ENCODE measurements around the gene XPNPEP2.

DNA sequence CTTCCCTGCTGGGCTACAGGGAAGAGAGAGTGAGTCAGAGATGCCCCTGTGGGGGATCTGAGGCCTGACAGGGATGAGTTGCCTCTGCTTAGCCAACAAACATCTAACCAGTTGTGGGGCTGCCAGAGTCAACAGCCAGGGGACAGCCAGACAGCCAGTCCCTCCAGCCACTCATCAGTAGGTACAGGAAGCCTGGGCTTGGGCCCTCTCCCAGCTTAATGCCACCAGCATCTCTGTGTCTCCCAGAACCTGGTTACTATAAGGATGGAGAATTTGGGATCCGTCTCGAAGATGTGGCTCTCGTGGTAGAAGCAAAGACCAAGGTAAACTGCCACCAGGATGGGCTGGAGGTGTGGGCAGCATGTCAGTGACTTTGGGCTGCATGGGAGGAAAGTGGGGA, 23.7 kb downstream of the XPNPEP2 start:
- TF ChIP-seq GATA3 (IDR thresholded peaks at IDR 0.05; ENCODE audit: low read depth, low read length) (no peak), GATA2 (IDR thresholded peaks at IDR 0.05; ENCODE audit: low read depth, low read length) (no peak)
